ENCODE results near the gene UPK2.
A peak's percentile ranks its signal among the peaks of the same experiment; 100 is the strongest.

The UPK2 gene

DNA sequence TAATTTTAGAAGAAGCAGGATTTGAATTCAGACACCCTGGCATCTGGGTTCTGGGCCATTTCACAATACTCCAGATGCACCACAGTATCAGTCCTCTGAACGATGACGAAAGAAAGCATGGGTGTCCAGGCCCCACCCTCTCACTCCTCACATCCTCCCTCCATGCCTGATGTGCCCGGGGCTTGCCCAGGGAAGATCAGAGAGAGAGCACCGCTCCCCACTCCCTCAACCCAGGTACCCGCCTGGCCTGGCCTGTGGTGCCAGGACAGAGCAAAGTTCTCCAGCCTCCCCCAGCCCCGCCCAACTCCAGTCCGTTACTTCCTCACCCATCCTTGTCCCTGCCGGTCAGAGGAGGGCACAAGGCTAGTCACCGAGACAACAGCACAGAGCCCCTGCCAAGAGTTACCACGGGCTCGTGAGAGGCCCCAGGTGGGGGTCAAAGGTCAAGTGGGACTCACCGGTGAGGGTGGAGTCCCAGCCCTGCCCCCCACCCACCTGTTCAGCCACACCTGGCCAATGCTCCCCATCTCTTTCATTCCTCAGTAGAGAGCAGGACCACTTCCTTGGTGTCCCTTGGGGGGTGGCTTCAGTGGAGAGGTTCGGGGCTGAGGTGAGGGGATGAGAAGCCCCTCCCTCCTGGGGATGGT lies 38.5 kb upstream of the UPK2 start:
- no peak for DNase-seq (ENCODE audit: low read depth in 2 of 3, low spot score in 2 of 3)

DNA sequence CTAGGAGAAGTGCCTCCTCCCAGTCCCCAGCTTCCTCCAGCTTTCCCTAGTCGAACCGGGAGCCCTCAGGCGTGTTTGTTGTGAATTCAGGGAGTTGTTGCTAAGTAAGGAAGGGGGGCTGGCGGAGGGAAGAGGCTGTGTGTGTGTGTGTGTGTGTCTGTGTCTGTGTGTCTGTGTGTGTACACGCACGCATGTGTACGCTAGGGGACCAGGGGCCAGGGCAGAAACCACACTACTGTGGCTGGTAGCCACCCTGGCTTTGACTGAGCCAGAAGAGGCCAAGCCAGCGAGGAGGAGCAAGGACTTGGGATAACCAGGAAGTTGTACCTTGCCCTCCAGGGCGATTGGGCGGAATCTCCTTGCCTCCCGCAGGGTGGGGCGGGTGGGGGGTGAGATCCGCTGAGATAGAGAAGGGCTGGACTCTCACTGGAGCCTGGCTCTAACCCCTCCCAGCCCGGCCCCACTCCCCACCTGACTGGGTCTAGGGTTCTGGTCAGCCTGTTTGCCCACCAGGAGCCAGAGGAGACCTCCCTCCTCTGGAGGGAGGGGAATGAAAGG lies 37.9 kb upstream of the UPK2 start:
- DNase-seq (ENCODE audit: low read depth in 2 of 3, low spot score in 2 of 3): no peak

GRCh38 chr11:118918686-118919280 lies 37.3 kb upstream of the UPK2 start:
- DNase-seq (ENCODE audit: low read depth in 2 of 3, low spot score in 2 of 3): no peak

GRCh38 chr11:118921121-118921928 lies 34.8 kb upstream of the UPK2 start:
- no peak for DNase-seq (ENCODE audit: low read depth in 2 of 3, low spot score in 2 of 3)

DNA sequence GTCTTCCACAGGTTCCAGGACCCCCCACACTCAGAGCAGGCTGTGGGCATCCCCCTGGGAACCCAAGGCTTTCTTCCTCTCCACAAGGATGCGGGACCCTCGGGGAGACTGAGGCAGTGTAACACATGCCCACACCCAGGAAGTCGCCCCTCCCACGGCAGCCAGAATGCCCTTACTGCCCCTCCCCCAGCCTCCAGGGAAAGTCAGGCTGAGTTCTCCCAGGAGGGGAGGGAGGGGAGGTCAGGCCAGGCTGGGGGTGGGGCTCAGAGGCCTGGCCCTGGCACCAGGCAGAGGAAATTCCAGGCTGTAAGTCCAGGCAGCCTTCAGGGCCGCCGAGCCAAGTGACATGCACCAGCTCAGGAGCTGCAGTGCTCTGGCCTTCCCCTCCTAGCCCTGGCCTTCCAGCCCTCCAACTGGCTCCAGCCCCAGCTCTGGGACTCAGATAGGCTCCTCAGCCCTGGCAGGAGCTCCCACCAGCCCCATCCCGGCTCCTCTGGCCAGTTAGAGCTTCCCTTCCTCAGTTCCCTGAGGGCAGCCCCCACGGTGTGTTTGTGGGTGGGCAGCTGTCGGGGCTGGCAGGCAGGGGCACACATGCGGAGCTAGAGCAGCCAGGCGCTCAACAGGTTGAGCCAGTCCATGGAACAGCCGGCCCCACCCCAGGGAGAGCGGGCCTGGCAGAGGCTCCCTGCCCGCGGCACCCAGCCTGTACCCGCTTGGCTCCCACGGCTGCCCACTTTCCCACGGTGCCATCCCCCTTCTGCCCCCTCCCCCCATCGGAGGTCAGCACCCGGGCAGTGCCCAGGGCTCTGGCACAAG lies 34.0 kb upstream of the UPK2 start:
- no peak for DNase-seq (ENCODE audit: low read depth in 2 of 3, low spot score in 2 of 3)

GRCh38 chr11:118922745-118923627 lies 33.1 kb upstream of the UPK2 start:
- DNase-seq (ENCODE audit: low read depth in 2 of 3, low spot score in 2 of 3): no peak

- no peak for DNase-seq (ENCODE audit: low read depth in 2 of 3, low spot score in 2 of 3)
These were observed 32.1 kb upstream of the UPK2 start for GRCh38 chr11:118923721-118924587.

DNA sequence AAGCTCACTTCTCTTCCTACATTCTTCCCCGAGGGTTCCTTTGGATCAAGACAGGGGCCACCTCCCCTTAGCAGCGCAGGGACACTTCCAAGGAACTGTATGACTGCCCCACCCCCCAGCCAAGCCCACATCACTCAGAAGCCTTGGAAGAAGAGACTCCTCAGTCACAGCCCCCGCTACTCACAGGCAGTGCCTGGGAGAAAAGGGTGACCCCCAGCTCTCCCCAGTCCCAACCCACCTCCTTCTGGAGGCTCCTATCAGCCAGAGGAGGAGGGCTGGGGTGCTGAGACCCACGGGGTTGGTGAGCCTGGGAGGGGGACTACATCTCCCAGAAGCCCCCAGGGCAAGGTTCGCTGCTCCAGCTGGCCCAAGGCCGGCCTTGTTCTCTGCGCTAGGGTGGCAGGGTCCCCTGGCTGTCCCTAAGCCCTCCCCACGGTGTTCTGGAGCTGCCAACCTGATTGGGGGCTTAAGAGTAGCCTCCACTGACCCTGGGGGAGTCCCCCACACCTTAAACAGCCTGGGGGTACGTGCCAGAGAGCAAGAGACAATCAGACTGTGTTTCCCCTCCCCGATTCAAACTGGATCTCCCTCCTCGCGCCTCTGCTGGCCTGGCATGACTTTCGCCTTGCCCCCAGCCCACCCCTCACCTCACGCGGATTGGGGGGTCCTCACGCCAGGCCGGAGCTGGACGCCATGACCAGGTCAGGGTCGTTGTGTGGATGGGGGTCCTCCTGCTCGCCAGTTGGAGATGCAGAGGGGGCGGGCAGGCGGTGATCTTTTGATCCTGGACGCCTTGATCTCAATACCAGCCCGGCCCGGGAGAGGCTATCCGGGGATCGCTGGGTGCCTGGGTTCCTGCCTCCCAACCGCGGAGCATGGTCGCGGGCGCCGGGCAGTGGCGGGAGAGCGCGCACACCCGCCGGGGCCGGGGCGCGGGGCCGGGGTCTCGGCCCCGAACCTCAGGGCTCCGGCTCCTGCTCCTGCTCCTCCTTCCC lies 31.2 kb upstream of the UPK2 start:
- no peak for DNase-seq (ENCODE audit: low read depth in 2 of 3, low spot score in 2 of 3)

GRCh38 chr11:118927554-118928100 lies 28.5 kb upstream of the UPK2 start:
- no peak for DNase-seq (ENCODE audit: low read depth in 2 of 3, low spot score in 2 of 3)

DNA sequence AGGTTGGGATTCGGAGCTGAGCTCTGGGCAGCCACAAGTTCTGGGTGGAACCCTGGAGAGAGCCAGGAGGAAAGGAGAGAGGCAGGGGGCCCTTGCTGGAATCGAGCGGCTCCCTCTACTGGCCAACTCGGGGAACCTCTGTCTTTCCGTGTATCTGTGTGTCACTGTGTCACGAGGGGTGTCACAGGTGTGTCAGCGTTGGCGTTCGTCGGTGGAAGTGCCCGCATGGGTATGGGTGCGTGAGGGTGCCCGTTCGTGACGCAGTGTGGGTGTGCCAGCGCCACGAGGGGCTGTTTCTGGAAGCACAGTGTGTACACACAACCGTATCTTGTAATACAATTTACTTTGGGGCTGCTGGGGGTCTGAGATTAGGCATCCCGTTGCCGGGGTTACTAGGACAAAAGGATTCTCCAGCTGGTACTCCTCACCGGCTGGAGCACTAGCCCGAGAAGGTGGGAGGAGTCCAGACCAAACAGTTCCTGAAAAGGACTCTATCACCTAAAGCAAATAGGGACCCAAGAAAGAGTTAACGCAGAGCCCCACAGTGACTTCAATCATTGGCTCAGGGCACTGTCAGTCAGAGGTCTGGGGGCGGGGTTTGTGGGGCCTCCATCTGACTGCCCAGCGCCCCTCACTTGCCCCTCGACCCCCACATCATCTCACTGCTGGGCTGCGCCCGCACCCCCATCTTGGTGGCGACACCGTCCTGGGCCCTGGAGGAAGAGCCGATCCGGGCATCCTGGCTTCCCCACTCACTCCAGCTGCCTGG lies 27.8 kb upstream of the UPK2 start:
- DNase-seq (ENCODE audit: low read depth in 2 of 3, low spot score in 2 of 3): peak in 2 of 3 experiments; percentile 89 to 99

DNA sequence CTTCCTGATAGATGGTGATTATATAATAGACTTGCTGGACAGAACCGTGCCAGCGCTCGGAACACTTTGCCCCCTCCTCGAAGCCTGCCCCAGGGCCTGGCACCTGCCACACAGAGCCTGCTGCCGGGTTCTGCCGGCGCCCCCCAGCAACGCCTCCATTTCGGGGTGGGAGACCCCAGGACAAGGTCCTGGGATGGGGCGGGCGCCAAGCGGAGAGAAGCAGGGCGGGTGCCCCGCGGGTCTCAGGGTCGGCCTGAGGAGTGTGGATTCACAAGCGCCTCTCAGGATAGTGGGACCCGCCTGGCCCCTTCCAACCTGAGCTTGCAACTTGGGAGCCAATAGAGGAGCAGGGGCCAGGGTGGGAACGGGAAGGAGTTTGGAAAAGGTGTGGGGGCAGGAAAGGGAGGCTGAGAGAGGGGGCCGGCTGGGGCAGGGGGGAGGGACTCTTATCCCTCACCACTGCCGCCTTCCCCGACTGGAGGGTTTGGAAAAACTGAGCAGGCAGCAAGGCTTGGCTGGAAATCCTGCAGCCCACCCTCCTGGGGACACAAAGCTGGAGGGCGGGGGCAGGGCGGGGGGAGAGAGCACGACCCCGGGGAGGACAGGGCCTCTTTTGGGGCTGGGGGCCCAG lies 27.1 kb upstream of the UPK2 start:
- DNase-seq (ENCODE audit: low read depth in 2 of 3, low spot score in 2 of 3): no peak

- DNase-seq (ENCODE audit: low read depth in 2 of 3, low spot score in 2 of 3): peak in 1 of 3 experiments; percentile 45
These were observed 26.5 kb upstream of the UPK2 start for GRCh38 chr11:118929501-118930093.

- peak in 2 of 3 experiments; percentile 87 to 90 for DNase-seq (ENCODE audit: low read depth in 2 of 3, low spot score in 2 of 3)
These were observed 25.9 kb upstream of the UPK2 start for GRCh38 chr11:118930094-118930712.

DNA sequence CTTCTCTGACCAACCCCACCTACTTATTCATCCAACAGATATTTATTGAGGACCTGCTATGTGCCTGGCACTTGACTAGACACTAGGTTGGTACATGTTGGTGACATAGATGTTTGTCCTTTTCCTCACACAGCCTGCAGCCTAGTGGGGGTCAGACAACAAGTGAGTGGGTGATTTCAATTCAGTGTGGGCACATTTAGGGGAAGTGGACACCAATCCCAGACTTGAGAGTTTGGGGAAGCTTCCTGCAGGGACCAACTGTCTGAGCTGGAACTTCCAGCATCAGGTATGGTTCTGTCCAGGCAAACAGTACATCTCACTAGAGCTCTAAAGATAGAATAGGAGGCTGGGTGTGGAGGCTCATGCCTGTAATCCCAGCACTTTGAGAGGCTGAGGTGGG lies 24.5 kb upstream of the UPK2 start:
- DNase-seq (ENCODE audit: low read depth in 2 of 3, low spot score in 2 of 3): no peak

DNA sequence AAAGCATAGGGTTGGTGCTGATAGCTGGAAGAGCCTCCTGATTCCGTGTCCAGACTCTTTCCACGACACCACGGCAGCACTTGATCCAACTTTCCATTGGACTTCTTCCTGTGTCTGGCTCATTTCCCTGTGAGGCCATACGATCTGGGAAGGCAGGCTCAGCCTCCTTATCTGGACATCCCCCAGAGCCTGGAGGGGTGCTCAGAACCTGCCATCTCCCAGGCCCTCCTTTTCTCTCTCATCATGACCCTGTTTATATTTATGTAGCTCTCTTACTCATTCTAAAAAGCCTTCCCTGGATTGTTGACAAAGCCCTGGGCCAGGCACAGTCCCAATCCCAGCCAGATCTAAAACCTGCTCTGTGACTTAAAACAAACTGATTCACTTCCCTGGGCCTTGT lies 22.6 kb upstream of the UPK2 start:
- no peak for DNase-seq (ENCODE audit: low read depth in 2 of 3, low spot score in 2 of 3)

DNA sequence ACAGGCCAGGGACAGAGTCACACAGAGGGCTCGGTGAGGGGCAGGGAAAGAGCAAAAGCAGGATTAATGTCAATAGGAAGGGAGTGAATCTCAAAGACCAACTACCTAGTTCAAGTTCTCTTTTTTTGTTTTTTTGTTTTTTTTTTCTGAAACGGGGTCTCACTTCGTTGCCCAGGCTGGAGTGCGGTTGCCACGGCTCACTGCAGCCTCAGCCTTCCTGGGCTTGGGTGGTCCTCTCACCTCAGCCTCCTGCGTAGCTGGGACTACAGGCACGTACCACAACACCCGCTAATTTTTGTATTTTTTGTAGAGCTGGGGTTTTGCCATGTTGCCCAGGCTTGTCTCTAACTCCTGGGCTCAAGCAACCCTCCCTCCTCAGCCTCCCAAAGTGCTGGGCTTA lies 20.7 kb upstream of the UPK2 start:
- DNase-seq (ENCODE audit: low read depth in 2 of 3, low spot score in 2 of 3): no peak

Measured in activated CD8-positive, alpha-beta memory T cell treated with anti-CD3 and anti-CD28 coated beads for 48 hours (primary cell).